Measurements from ENCODE around the gene GLB1L2. TPM values are rescaled to one million over a fixed set of nuclear protein-coding genes. Genes with fewer than 3 reads are reported as not detected.

Gene GLB1L2
- total RNA-seq, 3 donors from 2014 or later, result 21.5 to 27.9 (median 26.9) TPM

DNA sequence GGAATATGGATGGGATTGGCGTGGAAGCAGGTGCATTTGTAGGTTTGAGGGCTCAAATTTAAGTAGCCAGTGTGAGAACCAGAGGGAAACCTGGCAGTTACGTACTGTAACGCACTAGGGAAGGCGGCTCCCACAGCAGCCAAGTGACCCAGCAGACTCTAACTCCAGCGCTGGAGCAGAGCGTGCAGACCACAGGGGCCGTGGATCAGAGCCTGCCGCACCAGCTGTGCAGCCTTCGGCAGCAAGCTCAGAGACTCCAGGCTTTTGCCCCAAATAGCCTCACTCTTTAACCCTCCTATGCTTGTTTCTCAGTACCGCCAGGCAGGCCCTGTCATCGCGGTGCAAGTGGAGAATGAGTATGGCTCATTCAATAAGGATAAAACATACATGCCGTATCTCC, 43.3 kb upstream of the GLB1L2 start:
- no peak for ATAC-seq
- no peaks in the 10 kb centered on the region for H3K4me1 ChIP-seq (ENCODE audit: low read depth)
- no peak overlapping the region for H3K4me3 ChIP-seq
- no peaks in the 10 kb centered on the region for H3K9me3 ChIP-seq
- H3K36me3 ChIP-seq (ENCODE audit: low read depth), result no peaks in the 10 kb centered on the region
- DNase-seq, result no peak
- intact Hi-C loops (cut with DNase I, micrococcal nuclease), result no loop called here
- TF ChIP-seq, protein P1, sequence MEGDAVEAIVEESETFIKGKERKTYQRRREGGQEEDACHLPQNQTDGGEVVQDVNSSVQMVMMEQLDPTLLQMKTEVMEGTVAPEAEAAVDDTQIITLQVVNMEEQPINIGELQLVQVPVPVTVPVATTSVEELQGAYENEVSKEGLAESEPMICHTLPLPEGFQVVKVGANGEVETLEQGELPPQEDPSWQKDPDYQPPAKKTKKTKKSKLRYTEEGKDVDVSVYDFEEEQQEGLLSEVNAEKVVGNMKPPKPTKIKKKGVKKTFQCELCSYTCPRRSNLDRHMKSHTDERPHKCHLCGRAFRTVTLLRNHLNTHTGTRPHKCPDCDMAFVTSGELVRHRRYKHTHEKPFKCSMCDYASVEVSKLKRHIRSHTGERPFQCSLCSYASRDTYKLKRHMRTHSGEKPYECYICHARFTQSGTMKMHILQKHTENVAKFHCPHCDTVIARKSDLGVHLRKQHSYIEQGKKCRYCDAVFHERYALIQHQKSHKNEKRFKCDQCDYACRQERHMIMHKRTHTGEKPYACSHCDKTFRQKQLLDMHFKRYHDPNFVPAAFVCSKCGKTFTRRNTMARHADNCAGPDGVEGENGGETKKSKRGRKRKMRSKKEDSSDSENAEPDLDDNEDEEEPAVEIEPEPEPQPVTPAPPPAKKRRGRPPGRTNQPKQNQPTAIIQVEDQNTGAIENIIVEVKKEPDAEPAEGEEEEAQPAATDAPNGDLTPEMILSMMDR (IDR thresholded peaks at IDR 0.05), result no peak

- DNase-seq (no peak), ATAC-seq (no peak)
- Histone ChIP-seq H3K36me3 (ENCODE audit: low read depth) (no peaks in the 10 kb centered on the region), H3K4me1 (ENCODE audit: low read depth) (no peaks in the 10 kb centered on the region), H3K9me3 (no peaks in the 10 kb centered on the region), H3K4me3 (no peak overlapping the region)
- intact Hi-C loops (cut with DNase I, micrococcal nuclease), result no loop called here
- TF ChIP-seq, protein P1 (IDR thresholded peaks at IDR 0.05), result no peak
Observed at GRCh38 chr11:134289167-134289566, 42.6 kb upstream of the GLB1L2 start.

DNA sequence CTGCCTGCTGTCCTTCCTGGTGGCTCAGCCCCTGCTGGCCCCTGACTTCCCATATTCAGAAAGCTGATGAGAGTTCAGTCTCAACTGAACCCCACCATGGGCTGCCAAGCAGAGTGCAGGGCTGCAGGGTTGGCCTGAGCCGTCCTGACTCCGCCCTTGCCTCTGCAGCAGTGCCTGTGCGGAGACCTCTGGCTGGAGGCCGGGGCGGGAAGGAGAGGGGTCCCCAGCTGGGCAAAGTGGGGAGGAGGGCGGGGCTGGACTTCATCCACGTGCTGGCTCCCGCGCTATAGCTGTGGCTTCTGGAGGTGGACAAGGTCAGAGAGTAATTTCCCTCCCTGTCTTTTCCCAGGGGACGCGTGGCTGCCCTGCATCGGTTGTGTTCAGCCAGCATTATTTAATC, 42.0 kb upstream of the GLB1L2 start:
- Histone ChIP-seq H3K9me3 (no peaks in the 10 kb centered on the region), H3K4me1 (ENCODE audit: low read depth) (no peaks in the 10 kb centered on the region), H3K4me3 (no peak overlapping the region), H3K36me3 (ENCODE audit: low read depth) (no peaks in the 10 kb centered on the region)
- ATAC-seq (no peak), DNase-seq (no peak)
- TF ChIP-seq, protein P1 (IDR thresholded peaks at IDR 0.05), result no peak
- intact Hi-C loops (cut with DNase I, micrococcal nuclease), result no loop called here

DNA sequence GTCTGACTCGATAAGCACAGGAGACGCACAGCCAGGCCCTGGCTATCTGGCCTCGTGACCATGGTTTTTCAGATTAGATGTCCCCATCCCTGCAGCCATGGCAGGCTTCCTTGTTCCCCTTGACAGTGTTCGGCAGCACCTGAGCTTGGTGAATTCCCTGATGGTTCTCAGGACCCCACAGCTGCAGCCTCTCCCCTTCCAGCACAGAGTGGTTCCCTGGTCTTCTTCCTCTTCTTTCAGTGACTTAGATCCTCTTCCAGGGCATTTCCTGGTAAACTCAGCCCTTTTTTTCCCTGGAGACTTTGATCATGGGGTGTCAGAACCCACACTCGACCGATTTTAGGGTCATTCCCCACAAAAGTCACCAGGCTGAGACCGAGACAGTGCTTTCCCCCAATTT, 41.1 kb upstream of the GLB1L2 start:
- TF ChIP-seq, protein P1 (IDR thresholded peaks at IDR 0.05), result no peak
- Histone ChIP-seq H3K36me3 (ENCODE audit: low read depth) (no peaks in the 10 kb centered on the region), H3K4me1 (ENCODE audit: low read depth) (no peaks in the 10 kb centered on the region), H3K9me3 (no peaks in the 10 kb centered on the region), H3K4me3 (no peak overlapping the region)
- ATAC-seq (no peak), DNase-seq (no peak)
- intact Hi-C loops (cut with DNase I, micrococcal nuclease), result no loop called here

DNA sequence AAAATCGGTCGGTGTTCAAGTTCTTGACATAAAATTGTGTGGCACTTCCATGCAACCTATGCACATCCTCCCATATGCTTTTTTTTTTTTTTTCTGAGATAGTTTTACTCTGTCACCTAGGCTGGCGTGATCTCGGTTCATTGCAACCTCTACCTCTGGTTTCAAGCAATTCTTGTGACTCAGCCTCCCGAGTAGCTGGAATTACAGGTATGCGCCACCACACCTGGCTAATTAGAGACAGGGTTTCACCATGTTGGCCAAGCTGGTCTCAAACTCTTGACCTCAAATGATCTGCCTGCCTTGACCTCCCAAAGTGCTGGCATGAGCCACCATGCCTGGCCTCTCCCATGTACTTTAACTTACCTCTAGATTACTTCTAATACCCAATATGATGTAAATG, 40.6 kb upstream of the GLB1L2 start:
- H3K9me3 ChIP-seq, result no peaks in the 10 kb centered on the region
- intact Hi-C loops (cut with DNase I, micrococcal nuclease), result no loop called here
- TF ChIP-seq, protein P1 (IDR thresholded peaks at IDR 0.05), result no peak

DNA sequence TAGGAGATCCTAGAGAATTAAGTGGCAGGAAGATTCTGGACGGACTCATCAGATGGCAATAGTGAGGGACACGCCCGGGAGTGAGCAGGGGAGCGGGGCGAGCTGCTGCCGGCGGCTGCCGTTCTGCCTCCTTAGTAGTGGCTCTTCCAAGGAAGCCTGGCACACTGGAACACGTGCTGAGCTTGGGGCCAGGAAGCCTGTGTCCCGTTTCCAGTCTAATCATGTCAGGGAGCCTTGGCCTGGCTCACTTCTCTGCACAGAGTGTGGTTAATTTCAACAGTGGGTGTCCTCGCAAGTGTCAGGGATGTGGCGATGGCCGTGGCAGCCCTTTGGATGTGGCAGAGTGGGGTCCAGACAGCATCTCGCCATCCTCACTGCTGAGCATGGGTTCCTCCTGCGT, 39.1 kb upstream of the GLB1L2 start:
- ATAC-seq, result no peak
- Histone ChIP-seq H3K4me3 (no peak overlapping the region), H3K36me3 (ENCODE audit: low read depth) (no peaks in the 10 kb centered on the region), H3K9me3 (no peaks in the 10 kb centered on the region), H3K4me1 (ENCODE audit: low read depth) (no peaks in the 10 kb centered on the region)
- intact Hi-C loops (cut with DNase I, micrococcal nuclease), result no loop called here
- TF ChIP-seq, protein P1 (IDR thresholded peaks at IDR 0.05), result no peak
- DNase-seq, result no peak

More for the DNA sequence above, 40.6 kb upstream of the GLB1L2 start:
- H3K4me3 ChIP-seq, result no peak overlapping the region
- DNase-seq, result no peak
- H3K4me1 ChIP-seq (ENCODE audit: low read depth), result no peaks in the 10 kb centered on the region
- H3K36me3 ChIP-seq (ENCODE audit: low read depth), result no peaks in the 10 kb centered on the region
- ATAC-seq, result no peak
